ENCODE data around the gene PRAMEF13.
"Not testable (repeated sequence)": the region's sequence is repeated elsewhere in the genome, so short reads cannot be mapped to it uniquely, and the experiment has no call there.

DNA sequence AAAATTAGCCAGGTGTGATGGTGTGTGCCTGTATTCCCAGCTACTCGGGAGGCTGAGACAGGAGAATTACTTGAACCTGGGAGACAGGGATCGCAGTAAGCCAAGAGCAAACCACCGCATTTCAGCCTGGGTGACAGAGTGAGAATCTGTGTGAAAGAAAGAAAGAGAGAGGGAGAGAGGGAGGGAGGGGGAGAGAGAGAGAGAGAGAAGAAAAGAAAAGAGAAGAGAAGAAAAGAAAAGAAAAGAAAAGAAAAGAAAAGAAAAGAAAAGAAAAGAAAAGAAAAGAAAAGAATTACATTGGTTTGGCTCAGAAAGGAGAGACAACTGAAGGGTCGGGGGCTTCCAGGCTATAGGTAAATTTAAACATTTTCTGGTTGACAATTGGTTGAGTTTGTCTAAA lies 38.4 kb upstream of the PRAMEF13 start:
- not testable (repeated sequence) for TF ChIP-seq CTCF, POLR2A (IDR thresholded peaks at IDR 0.05)

Data from adrenal gland (tissue), 5 donors.